ENCODE results near the gene NEU1.

DNA sequence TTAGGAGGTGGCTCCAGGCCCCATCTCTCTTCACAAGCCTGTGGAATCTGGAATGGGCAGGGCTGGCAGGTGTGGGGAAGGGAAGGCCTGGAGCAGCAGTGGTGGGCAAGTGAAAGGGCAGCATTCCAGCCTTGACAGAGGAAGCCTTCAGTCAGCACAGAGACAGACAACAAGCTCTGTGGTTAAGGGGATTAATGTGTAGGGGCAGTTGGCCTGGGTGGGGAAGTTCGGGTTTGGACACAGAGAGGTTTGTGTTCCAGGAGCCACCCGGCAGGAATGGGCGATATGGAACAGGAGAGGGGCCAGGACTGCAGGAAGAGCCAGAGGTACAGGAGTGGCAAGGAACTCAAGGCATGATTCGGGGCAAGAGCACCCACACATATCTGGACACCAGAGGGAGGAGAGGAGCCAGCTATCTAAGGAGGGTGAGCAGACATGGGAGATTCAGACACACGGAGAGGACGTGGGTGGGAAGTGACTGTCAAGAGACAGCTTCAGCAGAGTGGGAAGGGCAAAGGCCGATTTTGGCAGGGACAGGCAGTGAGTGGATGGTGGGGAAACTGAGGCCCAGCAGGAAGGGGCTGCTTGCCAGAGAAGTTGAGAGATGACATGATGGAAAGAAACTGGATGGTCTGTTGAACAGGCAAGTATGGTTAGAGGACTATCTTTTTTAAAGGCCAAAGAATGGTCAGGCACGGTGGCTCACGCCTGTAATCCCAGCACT lies 18.7 kb upstream of the NEU1 start:
- TF ChIP-seq, protein P1, sequence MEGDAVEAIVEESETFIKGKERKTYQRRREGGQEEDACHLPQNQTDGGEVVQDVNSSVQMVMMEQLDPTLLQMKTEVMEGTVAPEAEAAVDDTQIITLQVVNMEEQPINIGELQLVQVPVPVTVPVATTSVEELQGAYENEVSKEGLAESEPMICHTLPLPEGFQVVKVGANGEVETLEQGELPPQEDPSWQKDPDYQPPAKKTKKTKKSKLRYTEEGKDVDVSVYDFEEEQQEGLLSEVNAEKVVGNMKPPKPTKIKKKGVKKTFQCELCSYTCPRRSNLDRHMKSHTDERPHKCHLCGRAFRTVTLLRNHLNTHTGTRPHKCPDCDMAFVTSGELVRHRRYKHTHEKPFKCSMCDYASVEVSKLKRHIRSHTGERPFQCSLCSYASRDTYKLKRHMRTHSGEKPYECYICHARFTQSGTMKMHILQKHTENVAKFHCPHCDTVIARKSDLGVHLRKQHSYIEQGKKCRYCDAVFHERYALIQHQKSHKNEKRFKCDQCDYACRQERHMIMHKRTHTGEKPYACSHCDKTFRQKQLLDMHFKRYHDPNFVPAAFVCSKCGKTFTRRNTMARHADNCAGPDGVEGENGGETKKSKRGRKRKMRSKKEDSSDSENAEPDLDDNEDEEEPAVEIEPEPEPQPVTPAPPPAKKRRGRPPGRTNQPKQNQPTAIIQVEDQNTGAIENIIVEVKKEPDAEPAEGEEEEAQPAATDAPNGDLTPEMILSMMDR (IDR thresholded peaks at IDR 0.05) = no peak
- TF ChIP-seq POLR2AphosphoS5 (IDR thresholded peaks at IDR 0.05) = no peak
